HG02884 (cell line): ENCODE results near the gene CFAP57.
A peak's percentile ranks its signal among the peaks of the same experiment; 100 is the strongest.
"Not testable (repeated sequence)": the region's sequence is repeated elsewhere in the genome, so short reads cannot be mapped to it uniquely, and the experiment has no call there.

Source experiments
- ATAC-seq: cut with Tn5 transposase; IDR thresholded peaks from one replicate; pipeline ENCODE4 v1.9.1; 2021; ENCODE audit warnings: mild to moderate bottlenecking, moderate library complexity; ENCODE audit not compliant: unreplicated experiment

CFAP57 gene

DNA sequence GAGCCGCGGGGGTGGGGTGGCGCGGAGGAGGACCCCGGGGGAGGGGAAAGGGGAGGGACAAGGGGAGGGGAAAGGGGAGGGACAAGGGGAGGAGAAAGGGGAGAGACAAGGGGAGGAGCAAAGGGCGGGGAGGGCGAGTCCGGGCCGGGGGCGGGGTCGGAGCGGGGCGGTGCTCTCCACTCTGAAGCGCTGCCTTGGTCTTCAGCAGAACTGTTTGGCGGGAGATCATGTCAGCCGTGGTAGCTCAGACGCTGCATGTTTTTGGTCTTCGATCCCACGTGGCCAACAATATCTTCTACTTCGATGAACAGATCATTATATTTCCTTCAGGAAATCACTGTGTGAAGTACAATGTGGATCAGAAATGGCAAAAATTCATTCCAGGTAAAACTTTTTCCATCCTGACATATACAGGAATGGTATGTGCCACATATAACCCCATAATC is 420 bp downstream of the CFAP57 start:
- ATAC-seq: peak; percentile 45

DNA sequence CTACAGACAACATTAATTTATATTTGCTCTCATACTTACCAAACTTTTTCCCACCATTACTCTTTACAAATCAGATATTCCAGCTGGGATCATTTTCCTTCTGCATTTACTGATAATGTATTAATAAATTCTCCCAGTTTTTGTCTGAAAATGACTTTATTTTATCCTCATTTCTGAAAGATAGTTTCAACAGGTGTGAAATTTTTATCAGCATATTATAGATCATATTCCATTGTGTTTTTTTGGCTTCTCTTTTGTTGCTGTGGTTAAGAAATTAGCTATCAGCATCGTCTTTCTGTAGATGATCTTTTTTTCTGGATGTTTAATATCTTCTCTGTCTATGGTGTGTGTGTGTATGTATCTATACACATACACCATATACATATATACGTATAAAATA is 2.7 kb downstream of the CFAP57 start:
- ATAC-seq: no peak

DNA sequence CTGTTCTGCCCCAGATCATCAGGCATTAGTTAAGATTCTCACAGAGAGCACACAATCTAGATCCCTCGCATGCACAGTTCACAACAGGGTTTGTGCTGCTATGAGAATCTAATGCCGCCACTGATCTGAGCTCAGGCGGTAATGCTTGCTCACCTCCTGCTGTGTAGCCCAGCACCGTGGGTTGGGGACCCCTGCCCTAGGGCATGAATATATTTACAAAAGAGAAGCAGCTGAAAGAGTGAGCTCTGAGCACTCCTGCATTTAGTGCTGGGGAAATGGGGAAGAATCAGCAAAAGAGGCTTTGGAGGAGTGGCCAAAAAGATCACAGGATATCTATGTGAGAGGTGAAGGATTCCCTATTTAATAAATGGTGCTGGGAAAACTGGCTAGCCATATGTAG is 5.6 kb downstream of the CFAP57 start:
- ATAC-seq: no peak

DNA sequence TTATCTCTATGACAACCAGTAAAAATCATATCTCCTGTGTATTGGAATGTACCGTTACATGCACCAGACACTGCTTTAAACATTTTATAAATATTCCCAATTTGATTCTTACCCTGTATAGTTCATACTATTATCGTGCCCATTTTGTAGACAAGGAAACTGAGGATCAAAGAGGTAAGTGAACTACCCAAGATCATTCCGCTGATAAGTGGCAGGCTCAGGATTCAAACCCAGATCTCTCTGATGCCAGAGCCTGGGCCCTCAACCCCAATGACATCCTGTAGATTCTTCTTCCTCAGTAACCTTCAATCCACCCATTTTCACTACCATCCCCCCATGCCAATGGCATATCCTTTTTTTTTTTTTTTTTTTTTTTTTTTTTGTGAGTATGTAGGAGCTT is 12.3 kb downstream of the CFAP57 start:
- ATAC-seq: no peak

DNA sequence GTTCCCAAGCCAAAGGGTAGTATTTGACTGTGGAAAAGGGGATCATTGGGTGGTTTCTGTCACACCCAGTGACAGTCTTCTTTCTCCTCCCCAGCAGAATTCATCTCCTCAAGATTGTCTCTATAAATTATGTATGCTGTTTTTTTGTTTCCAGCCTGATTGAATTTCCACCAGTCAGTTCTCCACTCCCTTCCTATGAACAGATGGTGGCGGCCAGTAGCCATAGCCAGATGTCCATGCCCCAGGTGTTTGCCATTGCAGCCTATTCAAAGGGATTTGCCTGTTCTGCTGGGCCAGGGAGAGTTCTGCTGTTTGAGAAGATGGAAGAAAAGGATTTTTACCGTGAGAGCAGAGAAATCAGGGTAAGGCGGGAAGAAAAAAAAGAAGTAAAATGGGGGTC is 12.9 kb downstream of the CFAP57 start:
- no peak for ATAC-seq

DNA sequence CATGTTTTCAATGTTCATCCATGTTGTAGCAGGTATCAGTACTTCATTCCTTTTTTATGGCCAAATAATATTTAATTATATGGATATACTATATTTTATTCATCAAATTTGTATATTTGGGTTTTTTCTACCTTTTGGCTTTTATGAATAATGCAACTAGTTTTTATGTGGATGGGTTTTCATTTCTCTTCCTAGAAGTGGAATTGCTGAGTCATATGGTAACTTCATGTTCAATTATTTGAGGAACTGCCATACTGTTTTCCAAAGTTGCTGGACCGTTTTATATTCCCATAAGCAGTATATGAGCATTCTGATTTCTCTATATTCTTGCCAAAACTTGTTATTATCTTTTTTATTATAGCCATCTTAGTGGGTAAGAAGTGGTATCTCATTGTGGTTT is 16.0 kb downstream of the CFAP57 start:
- ATAC-seq: no peak

DNA sequence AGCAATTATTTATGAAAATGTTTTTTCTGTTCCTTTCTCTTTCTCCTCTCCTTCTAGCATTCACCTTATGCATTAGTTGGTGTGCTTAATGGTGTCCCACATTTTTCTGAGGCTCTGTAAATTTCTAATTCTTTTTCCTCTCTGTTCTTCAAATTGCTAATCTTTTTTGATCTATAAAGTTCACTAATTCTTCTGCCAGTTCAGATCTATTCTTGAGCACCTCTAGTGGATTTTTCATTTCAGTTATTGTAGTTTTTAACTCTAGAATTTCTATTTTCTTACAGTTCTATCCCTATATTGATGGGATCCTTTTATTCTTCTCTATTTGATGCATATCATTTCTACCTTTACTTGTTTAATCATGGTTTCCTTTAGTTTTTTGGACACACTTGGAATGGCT is 22.4 kb downstream of the CFAP57 start:
- ATAC-seq: no peak

DNA sequence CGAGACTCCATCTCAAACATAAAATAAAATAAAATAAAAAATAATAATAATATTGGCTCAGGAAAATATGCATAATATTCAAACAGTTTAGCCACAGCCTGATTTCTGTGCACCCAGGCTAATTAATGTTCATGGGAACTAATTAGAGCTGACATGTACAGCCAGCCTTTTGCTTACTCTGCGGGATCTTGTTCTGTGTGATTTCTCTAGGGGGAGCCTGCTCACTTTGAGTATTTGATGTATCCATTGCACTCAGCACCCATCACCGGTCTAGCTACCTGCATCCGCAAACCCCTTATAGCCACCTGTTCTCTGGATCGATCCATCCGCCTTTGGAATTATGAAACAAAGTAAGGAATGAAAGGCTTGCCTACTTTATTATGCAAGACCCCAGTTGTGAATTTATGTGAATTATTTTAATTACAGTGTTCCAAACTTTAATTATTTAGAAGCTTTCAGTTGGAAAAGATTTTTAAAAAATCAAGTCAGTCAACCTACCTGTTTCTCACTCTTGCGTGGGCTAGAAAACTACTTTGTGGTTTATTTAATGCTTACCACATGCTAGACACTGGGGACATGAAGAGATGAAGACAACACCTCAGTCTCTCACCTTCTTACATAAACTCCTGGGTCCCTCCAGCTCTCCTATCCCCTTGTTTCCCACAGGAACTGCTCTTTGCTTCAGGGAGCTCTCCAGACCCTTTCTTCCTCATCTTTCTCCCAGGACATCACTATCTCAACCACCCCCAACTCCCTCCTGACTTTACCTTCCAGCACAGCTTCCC is 25.4 kb downstream of the CFAP57 start:
- no peak for ATAC-seq

DNA sequence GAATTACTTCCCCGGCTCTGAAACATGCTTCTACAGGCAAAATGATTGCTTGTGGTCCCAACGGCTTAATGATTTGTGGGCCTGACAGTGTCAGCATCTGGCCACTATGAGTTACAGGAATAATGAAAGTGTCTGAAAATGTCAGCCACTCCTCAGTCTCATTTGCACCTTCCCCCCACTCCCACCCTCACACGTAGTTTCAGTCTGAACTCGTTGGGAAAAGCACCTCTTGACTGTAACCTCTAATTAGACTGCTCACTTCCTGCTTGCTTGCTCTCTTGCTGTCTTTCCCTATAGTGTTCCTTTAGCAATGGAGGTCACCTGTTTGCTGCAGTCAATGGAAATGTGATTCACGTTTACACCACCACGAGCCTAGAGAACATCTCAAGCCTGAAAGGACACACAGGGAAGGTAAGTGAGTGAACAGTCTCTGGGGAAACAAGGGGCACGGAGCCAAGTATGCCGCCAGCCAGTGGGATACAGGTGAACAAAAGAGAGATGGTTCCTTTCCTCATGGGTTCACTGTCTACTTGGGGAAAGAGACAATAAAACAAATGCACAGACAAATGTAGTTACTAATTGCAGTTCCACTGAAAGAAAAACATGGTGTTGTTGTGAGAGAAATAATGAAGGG is 27.1 kb downstream of the CFAP57 start:
- ATAC-seq: no peak

DNA sequence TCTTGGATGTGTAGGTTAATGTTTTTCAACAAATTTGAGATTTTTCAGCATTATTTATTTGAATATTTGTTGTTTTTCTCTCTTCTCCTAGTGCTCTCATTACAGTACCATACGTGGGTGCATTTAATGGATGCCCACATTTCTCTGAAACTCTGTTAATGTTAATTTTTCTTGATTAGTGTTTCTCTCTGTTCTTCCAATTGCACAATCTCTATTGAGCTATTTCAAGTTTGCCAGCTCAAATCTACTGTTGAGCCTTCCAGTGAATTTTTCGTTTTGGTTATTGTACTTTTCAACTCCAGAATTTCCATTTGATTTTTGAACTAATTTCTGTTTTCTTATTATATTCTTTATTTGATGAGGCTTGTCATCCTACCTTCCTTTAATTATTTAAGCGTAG is 31.7 kb downstream of the CFAP57 start:
- no peak for ATAC-seq

DNA sequence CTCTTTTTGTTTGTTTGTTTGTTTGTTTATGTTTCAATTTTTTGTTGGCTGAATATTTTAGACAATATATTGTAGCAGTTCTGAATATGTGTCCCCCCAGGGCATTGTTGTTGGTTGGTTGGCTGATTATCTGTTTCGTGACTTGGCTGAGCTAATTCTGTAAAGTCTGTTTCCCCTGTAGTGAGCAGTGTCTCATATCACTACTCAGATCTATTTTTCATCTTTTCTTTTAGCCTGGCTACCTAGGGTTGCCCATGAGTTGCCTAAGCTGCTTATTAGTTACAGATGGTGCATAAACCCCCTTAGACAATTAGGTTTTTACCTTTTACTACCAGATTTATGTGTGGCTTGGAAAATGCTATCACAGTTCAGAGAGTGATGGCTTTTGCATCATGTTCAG is 32.3 kb downstream of the CFAP57 start:
- ATAC-seq: no peak

DNA sequence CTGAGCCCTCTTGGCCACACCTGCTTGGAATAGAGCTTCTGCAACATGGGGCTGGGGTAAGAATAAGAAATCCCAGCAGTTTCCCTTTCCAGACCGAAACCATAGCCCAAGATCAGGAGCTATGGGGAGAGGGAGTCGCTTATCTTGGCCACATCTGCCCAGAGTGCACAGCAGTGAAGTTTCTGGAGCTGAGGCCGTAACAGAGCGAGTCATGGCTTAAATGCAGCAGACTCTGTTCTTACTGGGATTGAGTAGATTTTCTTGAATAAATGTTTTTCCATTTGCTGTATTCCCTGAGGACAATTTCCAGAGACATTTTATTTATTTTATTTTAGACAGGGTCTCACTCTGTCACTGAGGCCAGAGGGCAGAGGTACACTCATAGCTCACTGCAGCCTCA is 33.5 kb downstream of the CFAP57 start:
- ATAC-seq: no peak

DNA sequence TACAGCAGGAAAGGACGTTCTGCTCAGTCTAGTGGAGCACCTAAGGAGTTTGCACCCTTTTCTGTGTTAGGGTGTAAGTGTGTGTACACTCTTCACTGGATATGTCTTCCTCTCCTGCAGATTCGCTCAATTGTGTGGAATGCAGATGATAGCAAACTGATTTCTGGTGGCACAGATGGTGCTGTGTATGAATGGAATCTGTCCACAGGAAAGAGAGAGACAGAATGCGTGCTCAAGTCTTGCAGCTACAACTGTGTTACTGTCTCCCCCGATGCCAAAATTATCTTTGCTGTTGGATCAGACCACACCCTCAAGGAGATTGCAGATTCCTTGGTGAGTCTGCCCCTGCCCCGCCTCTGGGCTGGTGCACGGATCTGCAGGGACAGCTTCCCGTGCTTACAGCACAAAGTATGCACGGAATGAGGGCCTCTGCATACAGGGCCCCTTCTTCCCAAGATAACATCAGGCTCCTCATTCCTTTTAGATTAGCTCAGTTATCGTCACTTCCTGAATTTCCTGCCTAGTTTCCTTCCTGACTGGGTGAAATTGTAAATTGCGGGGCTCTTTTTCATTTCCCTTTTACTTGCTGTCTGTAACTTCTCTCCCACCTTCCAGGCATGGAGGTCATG is 34.6 kb downstream of the CFAP57 start:
- ATAC-seq: no peak

DNA sequence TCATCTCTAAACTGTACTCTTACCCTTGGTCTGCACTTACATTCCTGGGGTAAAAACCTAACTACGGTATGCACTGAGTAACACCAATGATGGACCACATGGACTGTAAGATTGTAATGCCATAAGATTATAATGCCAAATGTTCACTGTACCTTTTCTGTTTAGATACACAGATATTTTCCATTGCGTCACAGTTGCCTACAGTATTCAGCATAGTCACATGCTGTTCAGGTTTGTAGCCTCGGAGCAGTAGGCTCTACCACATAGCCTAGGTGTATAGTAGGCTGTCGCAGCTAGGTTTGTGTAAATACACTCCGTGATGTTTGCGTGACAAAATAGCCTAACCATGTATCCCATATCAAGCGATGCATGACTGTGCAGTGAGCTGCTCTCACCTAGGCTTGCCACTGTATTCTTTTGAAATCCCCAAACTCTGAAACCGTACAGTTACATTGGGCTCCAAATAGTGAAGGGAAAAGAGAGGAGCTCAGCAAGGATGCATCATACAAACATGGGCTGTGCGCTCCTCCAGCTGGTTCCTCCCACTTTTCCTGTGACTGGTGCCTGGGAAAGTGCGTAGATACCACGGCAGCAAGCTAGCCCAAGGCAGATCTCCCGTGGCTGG is 35.2 kb downstream of the CFAP57 start:
- no peak for ATAC-seq

DNA sequence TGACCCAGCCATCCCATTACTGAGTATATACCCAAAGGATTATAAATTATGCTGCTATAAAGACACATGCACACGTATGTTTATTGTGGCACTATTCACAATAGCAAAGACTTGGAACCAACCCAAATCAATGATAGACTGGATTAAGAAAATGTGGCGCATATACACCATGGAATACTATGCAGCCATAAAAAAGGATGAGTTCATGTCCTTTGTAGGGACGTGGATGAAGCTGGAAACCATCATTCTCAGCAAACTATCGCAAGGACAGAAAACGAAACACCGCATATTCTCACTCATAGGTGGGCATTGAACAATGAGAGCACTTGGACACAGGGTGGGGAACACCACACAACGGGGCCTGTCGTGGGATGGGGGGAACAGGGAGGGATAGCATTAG is 36.1 kb downstream of the CFAP57 start:
- ATAC-seq: not testable (repeated sequence)

DNA sequence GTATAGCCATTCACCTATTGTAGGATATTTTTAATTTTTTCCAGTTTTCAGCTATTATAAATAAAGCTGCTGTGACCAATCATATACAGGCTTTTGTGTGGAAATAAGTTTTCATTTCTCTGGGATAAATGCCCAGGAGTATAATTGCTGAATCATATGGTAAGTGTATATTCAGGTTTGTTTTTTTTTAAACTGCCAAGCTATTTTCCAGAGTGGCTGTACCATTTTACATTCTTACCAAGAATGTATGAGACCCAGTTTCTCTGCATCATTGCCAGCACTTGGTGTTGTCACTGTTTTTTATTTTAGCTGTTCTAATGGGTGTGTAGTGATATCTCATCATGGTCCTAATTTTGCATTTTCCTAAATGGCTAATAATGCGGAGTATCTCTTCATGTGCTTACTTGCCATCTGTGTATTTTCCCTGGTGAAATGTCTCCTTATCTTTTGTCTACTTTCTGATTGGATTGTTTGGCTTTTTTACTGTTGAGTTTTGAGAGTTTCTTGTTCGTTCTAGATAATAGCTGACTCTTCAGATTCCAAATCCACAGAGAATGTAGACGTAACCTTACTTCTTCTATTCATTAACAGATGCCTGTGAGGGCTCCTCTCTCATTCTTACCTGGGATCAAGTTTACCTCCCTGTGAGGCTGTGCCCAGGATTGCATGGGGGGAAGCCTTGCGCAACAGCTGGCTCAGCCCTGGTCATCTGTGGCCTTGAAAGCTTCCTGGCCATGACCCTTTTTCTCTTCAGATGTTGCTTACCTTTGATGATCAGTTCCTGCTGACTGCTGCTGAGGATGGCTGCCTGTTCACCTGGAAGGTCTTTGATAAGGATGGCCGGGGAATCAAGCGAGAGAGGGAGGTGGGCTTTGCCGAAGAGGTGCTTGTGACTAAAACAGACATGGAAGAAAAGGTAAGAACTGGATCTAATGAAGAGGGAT is 42.6 kb downstream of the CFAP57 start:
- no peak for ATAC-seq

DNA sequence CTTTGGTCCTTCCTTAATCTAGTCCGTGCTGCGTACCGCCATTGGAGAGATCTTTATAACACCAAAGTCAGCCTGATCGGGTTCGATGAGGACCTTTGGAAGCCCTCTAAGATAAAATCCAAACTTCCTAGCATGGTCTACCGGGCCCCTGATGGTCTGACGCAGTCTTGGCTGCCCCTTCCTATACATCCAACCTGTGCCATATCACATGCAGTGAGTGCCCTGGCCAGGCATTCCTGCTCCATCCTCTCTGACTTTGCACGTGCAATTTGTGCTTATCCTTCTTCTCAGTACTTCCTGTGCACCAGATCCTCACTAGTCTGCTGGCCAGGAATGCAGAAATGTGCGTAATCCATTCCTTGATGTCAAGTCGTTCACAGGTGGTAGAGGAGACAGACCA is 45.6 kb downstream of the CFAP57 start:
- ATAC-seq: no peak

DNA sequence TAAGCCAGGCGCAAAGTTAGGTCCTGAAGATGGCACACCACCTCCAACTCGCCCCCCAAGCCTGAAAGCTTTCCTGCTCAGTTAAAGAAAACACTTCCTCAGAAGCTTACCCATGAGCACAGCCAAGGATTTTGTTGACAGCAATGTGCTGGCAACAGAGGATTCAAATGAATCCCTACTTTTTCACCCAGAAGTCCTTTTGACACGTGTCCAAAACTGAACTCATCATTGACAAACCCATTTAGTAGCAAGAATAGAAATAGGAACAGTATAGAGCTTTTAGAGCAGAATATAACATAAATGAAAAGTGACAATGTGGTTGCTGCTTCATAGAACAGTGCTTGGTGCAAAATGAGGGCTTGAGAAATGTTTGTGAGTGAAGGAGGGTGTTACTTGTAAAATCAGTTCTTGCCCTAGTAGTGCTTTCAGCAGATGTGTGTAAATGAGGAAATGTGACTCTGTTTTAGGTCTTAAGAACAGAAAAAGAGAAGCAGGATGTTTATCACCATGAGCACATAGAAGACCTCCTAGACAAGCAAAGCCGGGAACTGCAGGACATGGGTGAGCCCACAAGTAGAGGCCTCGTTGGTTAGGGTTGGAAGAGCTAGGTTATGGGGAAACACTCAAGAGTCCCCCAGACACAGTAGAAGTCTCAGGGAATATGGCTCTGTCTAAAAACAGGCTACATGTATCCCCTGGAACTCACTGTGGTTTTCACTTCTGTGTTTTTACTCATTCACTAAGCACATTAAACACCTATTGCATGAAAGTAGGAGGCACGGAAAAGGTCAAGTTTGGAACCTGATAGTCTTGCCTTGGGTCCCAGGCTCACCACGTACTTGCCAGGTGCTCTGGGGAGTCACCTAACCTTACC is 49.0 kb downstream of the CFAP57 start:
- ATAC-seq: peak; percentile 73

DNA sequence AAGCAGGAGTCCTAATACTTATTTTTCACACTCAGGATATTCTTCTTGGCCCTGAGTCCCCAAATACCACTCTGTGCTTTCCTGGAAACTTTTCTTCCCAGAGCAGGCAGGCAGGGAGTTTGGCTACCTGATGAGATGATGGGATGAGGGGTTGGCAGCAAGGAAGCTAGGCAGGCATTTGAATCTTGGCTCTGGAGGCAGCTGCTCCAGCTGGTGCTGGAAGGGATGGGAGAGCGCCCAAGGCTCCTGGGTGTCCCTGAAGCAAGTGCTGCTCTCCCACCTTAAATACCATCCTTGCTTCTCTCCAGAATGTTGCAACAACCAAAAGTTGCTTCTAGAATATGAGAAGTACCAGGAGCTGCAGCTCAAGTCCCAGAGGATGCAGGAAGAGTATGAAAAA is 49.7 kb downstream of the CFAP57 start:
- ATAC-seq: no peak

DNA sequence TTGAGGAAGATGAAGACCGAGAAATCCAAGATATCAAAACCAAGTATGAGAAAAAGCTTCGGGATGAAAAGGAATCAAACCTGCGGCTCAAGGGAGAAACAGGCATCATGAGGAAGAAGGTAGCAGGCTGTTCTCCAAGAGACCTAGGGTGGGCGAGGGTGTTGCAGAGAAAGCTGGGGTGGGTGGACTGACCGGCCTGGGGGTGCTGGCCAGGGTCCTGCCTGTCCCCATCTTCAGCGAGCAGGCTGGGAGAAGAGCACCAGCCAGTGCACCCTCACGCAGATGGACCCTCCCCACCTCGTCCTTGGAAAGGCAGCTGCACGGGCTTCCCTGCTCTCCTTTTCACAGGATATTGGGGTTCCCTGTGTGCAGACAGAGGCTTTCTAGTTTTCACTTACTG is 50.7 kb downstream of the CFAP57 start:
- no peak for ATAC-seq
